Retinal pigment epithelial cell (primary cell): Measurements from ENCODE around the gene PRR20G.
"Not testable (repeated sequence)": the region's sequence is repeated elsewhere in the genome, so short reads cannot be mapped to it uniquely, and the experiment has no call there.

Experiments used
- DNase-seq: peaks from one replicate; pipeline ENCODE4 v3.0.0-alpha.2; 2010; ENCODE audit warnings: low read depth
- H3K4me3 ChIP-seq: 2 replicates; pipeline ENCODE4 v1.5.1; 2011; ENCODE audit warnings: mild to moderate bottlenecking, low read length, control low read depth, moderate library complexity
- CTCF ChIP-seq: conservative IDR thresholded peaks from 2 replicates; pipeline ENCODE4 v1.5.1; 2011; ENCODE audit warnings: low read depth, low read length, control low read depth, inconsistent platforms

PRR20G gene

GRCh38 chr3:127299276-127299675 is 11.4 kb upstream of the PRR20G start:
- no peak for TF ChIP-seq CTCF
- DNase-seq, result no peak
- H3K4me3 ChIP-seq, result no peak overlapping the region

- no peak overlapping the region for H3K4me3 ChIP-seq
- TF ChIP-seq CTCF, result no peak
- DNase-seq, result no peak
Measured at GRCh38 chr3:127296959-127297358, 9.1 kb upstream of the PRR20G start.

- TF ChIP-seq CTCF, result no peak
- DNase-seq, result no peak
- H3K4me3 ChIP-seq, result no peak overlapping the region
Measured at GRCh38 chr3:127296166-127296565, 8.3 kb upstream of the PRR20G start.

- not testable (repeated sequence) for DNase-seq, H3K4me3 ChIP-seq
Measured at GRCh38 chr3:127293650-127294049, 5.8 kb upstream of the PRR20G start.

- no peak for DNase-seq
- no peak overlapping the region for H3K4me3 ChIP-seq
- no peak for TF ChIP-seq CTCF
Measured at GRCh38 chr3:127291611-127292010, 3.8 kb upstream of the PRR20G start.

- H3K4me3 ChIP-seq, result no peak overlapping the region
- TF ChIP-seq CTCF, result no peak
- no peak for DNase-seq
Measured at GRCh38 chr3:127291114-127291513, 3.3 kb upstream of the PRR20G start.

GRCh38 chr3:127289706-127290575 is 2.1 kb upstream of the PRR20G start:
- no peak overlapping the region for H3K4me3 ChIP-seq
- DNase-seq, result no peak
- no peak for TF ChIP-seq CTCF
